HG03060 (cell line): ENCODE measurements around the gene EIF3J.

Source experiments
- ATAC-seq: cut with Tn5 transposase; IDR thresholded peaks from one replicate; pipeline ENCODE4 v1.9.1; 2021; ENCODE audit warnings: low read depth, moderate number of reproducible peaks; ENCODE audit not compliant: unreplicated experiment

EIF3J gene

GRCh38 chr15:44591326-44591725 is 54.4 kb downstream of the EIF3J start:
- ATAC-seq: no peak

- no peak for ATAC-seq
These were observed 56.2 kb downstream of the EIF3J start for GRCh38 chr15:44593042-44593736.

- no peak for ATAC-seq
These were observed 58.3 kb downstream of the EIF3J start for GRCh38 chr15:44595246-44595645.

GRCh38 chr15:44595656-44596510 is 58.9 kb downstream of the EIF3J start:
- no peak for ATAC-seq

- no peak for ATAC-seq
These were observed 59.6 kb downstream of the EIF3J start for GRCh38 chr15:44596511-44597010.

- no peak for ATAC-seq
These were observed 61.1 kb downstream of the EIF3J start for GRCh38 chr15:44598066-44598465.

GRCh38 chr15:44598892-44599291 is 61.9 kb downstream of the EIF3J start:
- ATAC-seq: no peak

- ATAC-seq: no peak
These were observed 66.2 kb downstream of the EIF3J start for GRCh38 chr15:44603126-44603525.

GRCh38 chr15:44606740-44607139 is 69.8 kb downstream of the EIF3J start:
- no peak for ATAC-seq
